ENCODE measurements around the gene GTF2H3.

Gene GTF2H3

DNA sequence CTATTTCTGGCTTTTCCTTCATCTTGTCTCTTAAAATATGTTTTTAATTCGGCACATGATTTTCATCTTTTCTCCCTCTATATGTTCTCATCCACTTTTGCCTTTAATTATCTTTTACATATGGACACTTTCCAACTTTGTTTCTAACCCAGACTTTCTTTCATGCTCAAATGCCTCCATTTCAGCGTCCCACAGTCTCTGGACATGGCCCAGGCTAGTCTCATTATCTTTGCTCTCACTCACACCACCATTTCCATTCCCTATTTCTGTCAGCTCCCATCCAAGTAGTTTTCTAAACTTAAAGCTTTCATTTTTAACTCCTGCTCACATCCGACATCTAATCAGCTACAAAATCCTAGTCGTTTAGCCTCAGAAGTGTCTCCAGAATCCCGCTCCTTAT lies 14.8 kb downstream of the GTF2H3 start:
- no peak for DNase-seq

DNA sequence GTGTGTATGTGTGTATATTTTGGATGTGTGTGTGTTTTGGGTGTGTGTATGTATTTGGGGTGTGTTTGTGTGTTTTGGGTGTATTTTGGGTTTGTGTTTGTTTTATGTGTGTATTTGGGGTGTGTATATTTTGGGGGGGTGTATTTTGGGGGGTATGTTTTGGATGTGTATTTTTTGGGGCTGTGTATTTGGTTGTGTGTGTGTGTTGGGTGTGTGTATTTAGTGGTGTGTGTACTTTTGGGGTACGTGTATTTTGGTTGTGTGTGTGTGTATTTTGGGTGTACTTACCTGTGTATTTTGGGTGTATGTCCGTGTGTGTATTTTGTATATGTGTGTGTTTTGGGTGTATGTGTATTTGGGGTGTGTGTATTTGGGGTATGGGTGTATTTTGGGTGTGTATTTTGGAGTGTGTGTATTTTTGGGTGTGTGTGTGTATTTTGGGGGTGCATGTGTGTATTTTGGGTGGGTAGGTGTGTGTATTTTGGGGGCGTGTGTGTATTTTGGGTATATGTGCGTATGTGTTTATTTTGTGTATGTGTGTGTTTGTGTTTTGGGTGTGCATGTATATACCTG lies 20.6 kb downstream of the GTF2H3 start:
- no peak for DNase-seq

DNA sequence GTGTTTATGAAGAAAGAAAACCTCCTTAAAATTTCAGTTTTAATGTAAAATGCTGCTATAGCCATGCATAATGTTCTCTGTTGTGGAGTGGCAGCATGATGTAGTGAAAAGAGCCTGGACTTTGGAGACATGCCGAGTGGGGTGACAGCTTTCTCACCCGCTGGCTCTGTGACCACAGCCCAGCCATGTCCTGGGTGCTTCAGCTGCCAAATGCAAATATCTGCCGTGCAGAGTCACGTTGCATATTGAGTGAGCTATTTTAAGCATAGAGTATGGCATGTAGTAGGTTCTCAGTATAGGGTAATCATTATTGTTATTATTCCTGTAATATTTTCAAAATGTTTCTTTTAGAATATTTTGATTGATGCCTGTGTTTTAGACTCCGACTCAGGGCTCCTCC lies 21.8 kb downstream of the GTF2H3 start:
- no peak for DNase-seq

DNA sequence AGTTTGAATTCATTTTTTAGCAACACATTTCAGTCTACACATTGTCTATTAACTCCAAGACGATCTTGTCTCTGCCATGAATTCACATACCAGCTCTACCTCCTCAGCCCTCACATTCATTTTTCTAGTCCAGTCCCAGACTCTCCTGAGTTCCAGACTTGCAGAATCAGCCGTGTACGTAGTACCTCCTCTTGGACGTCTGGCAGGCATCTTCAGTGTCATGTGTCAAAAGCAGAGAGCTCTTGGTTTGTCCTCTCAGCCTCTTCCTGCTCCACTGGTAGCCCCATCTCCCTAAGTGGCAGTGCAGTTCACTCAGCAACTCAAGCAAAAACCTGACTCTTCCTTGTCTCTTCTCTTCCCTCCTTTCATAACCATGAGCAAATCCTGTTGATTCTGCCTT lies 22.8 kb downstream of the GTF2H3 start:
- no peak for DNase-seq

DNA sequence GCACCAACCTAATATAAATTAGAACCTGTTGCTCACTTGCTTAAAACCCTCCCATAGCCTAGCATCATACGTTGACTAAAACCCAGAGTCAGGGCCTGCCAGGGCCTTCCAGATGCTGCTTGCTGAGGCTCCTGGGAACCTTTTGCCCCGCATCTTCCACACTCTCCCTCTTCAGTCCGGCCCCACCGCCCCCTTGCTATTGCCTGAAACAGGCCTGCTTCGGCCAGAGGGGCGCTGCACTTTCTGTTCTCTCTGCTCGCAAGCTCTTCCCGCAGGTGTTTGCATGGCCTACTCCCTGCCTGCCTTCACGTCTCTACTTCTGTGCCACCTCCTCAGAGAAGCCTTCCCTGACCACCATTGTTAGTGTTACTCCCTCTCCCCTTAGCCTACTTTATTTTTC lies 23.6 kb downstream of the GTF2H3 start:
- no peak for DNase-seq

DNA sequence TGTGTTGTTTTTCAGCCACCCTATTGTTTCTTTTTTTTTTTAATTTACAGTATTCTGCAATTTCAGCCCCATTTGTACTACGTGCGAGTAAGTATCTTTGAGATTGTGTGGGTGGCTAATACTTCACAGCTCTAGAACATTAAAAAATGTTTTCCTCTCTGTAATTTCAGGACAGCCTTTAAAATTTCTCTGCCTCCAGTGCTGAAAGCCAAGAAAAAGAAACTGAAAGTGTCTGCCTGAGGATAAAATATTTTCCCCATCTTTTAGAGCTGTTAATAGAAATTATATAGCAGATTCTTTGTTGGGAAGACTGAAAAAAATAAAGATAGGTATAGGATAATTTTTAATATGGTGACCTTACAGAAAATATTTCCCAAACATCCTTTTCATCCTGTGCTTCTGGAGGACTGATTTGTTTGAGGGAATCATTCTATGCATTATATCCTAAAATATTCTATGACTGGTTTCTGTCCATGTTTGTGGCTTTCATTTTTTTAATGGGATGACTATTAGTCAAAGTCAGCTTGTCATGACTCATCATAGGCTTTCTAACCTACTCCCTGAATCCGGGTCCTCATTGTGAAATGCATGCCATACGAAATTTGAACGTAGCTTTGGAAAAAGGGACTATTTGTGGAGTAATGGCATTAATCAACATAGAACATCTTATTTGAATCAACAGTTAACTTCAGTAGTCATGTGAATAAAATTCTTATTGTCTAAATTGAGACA lies 26.5 kb downstream of the GTF2H3 start:
- no peak for DNase-seq

DNA sequence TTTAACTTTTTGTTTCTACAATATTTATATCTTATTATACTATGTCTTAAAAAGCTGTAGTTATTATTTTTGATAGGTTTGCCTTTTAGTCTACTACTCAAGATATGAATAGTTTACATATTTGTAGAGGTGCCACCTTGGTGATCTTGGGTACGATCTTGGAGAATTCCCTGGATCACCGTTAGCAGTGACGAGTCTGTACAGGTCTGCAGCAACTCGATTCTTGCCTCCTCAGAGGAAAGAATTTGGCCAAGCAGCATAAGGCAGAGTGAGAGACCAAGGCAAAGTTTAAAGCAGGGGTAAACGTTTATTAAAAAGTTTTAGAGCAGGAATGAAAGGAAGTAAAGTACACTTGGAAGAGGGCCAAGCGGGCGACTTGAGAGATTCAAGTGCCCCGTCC lies 34.1 kb downstream of the GTF2H3 start:
- DNase-seq: no peak

DNA sequence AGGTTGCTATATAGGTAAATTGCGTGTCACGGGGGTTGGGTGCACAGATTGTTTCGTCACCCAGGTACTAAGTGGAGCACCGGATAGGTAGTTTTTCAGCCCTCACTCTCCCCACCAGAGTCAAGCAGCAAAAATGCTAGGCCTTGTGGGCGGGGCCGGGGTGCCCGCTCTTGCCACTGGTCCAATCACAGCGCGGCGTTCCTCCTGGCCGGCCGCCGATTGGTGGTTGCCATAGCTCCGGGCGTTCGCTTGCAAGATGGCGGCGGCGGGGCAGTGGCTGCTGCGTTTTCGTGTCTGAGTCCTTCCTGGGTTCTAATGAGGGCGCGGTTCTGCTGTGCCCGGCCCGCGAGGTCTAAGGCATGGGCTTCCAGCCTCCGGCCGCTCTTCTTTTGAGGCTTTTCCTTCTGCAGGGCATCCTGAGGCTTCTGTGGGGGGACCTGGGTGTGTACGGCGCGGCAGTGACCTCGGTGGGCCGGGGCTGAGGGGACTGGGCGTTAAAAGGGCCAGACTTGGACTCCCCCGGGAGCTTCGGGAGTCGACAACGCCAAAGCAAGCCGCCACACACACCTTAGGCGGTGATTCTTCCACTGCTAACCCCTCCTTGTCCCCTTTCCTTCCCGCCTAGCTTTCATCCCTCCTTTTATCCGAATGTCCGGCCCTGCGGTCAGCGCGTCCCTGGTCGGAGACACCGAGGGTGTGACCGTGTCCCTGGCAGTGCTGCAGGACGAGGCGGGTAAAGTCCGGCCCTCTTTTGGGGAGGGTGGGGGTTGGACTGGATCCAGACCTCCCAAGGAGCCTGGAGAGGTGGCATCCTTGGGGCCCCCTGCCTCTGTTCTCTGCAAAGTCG lies 37.5 kb downstream of the GTF2H3 start, which contains the start of gene TCTN2:
Gene TCTN2, plus strand, starts transcription at position 232 of the 847 bp plus-strand sequence. Its CDS starts 128 bp downstream, at position 360.
- DNase-seq: peak; percentile 91 to 92

DNA sequence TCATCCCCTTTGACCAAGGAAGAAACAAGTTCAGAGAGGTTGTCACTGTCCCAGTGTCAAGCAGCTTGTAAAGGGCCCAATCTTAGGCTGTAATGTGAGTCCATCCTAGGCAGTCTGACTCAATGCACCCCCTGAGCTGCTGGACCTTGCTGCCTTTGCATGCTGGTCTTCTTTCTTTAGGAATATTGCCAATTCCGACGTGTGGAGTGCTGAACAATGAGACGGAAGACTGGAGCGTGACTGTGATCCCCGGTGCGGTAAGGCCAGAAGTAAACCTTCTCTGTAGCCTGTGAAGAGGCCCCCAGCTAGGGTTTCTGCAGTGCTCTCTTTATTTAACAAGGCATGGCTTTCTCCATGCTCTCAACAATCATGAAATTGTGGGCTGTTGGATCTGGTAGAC lies 38.2 kb downstream of the GTF2H3 start:
- no peak for DNase-seq

DNA sequence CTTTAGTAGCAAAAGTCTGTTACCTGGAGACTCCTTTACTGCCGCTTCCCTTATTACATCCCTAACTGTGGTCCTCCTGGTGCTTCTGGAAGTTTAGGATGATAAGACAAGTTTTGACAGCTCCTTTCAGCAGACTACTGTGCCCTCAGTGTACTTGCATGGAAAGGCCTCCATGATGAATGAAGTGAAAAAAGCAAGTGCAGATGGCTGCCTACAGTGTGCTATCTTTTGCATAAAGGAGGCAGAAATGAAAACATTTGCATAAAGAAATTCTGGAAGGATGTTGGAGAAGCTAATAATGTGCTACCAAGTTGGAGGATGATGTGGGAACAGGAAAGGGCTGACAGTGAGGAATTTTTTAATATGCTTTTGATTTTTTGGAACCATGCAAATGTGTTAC lies 41.8 kb downstream of the GTF2H3 start:
- no peak for DNase-seq

DNA sequence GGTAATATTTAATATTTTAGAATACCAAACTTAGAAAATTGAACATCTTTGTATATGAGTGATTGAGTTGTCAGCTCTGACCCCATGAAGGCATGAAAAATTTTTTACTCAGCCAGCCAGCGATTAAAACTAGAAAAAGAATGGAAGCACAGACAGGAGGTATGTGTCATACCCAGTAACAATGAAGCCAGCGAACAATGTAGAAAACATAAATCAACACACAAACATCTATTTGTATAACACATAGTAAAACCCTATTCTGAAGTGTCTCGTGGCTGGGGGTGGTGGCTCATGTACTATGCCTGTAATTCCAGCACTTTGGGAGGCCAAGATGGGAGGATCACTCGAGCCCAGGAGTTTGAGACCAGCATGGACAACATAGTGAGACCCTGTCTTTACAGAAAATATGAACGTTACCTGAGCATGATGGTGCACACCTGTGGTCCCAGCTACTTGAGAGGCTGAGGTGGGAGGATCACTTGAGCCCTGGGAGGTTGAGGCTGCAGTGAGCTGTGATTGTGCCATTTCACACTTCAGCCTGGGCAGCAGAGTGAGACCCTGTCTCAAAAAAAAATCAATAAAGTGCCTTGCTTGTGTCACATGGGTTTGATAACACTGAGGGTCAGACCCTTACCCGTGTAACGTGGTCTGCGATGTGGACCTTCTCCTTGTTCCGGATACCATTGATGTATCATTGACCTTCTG lies 43.1 kb downstream of the GTF2H3 start:
- DNase-seq: no peak

DNA sequence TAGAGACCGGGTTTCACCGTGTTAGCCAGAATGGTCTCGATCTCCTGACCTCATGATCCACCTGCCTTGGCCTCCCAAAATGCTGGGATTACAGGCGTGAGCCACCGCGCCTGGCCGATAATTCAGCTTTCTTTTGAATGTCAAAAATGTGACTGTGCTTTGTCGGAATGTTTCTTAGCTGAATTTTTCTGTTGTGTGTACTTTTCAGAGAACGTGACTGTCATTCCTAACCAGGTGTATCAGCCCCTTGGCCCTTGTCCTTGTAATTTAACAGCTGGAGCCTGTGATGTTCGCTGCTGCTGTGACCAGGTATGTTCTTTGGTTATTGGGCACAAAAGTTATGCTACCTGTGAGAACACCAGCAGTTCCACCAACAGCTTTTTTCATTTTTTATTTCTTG lies 45.4 kb downstream of the GTF2H3 start:
- no peak for DNase-seq

DNA sequence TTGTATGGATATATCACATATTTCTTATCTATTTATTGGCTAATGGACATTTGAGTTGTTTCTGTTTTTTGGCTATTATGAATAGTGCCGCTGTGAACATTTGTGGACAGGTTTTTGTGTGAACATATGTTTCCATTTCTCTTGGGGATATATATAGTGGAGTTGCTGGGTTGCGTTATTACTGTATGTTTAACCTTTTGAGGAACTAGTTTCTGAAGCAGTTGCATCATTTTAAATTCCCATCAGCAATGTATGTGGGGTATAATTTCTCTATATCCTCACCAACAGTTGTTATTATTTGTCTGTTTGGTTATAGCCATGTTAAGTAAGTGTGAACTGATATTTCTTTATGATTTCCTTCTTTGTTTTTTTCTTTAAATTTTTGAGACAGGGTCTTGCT lies 48.0 kb downstream of the GTF2H3 start:
- DNase-seq: no peak

DNA sequence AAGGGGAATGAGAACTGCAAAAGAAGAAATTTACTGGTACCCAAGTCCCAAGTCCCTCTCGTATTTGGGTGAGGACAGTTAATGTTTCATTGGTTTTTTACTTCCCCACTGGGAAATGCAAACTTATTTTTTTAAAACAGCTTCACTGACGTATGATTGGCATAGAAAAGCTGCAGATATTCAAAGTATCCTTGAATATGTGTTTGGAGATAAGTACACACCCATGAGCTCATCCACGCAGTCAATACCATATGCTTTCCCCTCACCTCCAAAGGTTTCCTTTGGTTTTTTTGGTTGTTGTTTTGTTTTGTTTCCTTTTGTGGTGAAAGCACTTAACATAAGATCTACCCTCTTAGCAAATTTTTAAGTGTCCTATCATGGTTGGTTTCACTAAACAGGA lies 50.3 kb downstream of the GTF2H3 start:
- no peak for DNase-seq

DNA sequence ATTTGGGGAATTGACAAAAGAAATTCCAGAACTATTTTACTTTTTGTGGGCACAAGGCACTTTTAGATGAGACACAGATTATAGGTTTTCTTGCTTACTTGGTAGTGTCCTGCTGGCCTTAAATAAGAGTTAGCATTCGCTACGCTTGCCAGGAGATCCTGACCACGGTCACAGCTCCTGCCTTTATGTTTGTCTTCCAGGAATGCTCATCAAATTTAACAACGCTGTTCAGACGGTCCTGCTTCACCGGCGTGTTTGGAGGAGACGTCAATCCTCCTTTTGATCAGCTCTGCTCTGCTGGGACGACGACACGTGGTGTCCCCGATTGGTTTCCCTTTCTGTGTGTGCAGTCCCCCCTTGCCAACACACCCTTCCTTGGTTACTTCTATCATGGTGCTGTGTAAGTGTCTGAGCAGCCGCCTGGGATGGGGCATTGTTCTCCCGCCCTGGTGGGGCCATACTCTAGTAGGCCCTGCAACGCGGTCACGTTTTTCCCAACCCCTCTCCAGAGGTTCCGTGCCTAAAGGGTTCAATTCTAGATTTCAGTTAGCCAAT lies 53.1 kb downstream of the GTF2H3 start:
- DNase-seq: no peak

DNA sequence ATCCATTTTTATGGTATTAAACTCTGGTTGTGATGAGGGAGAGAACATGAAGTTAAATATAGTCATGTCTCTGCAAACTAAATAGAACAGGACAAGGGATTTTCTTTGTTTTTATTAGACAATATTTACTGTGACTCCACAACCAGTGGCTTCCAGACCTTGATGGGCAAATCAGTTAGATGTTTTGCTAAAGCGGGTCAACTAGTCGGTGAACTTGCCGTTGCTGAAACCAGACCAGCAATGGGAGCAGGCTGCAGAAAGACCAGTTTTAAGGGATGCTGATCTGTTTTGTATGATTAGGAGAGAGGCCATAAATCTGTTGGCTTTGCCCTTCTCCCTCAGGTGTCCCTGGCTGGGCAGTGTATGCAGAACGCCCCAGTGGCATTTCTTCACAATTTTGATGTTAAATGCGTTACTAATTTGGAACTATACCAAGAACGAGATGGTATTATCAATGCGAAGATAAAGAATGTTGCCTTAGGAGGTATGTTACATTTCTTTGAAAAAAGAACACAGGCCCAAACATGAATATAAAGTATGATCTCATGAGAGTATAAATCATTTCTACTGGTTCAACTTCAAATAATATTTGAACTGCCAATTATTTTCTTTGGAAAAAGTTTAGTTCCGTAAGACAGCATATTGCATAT lies 56.7 kb downstream of the GTF2H3 start:
- DNase-seq: no peak

DNA sequence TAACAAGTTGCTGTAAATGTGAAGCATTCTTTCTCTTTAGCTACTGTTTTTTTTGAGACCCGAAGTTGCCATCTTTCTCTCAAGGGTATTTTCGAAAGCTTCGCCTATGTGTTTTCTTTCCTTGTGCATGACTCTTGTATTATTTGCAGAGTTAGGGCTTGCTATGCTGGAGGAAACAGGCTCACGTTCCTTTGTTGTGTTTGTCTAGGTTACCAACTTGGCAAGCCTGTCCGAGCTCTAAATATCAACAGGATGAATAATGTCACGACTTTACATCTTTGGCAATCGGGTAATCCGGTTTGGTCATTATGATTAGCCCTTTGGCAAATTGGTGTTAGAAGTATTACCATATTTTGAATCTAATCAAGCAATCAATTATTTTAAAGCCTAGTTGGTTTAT lies 62.6 kb downstream of the GTF2H3 start:
- DNase-seq: no peak

DNA sequence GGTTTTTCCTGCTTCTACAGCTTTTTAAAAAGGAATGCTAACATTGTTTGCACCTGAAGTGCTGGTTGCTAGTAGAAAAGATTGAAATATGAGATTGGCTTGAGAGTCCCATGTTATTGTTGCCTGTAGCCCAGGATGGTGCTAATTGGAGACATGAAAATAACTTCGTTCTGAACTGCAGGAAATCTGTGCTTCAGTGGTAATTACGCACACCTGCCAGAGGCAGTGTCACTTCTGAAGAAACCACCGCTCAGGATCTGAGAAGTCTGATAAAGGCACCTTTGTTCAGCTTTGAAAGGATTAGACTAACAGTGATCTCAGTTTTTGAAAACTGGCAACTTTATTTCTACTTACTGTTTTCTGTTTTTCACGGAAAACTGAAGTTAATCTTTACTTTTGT lies 63.0 kb downstream of the GTF2H3 start:
- DNase-seq: no peak

DNA sequence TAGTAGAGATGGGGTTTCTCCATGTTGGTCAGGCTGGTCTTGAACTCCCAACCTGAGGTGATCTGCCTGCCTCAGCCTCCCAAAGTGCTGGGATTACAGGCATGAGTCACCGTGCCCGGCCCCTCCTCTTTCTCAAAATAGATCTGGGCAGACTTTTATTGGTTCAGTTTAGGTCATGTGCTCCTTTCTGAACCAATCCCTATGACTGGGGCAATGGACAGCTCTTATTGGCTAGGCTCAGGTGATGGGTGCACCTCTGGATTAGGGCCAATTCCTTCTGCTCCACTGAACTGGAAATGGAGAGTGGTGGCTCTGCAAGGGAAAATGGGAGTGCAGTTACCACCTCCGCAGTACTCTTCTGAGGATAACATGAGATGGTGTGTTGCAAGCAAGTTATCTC lies 72.3 kb downstream of the GTF2H3 start:
- DNase-seq: no peak

DNA sequence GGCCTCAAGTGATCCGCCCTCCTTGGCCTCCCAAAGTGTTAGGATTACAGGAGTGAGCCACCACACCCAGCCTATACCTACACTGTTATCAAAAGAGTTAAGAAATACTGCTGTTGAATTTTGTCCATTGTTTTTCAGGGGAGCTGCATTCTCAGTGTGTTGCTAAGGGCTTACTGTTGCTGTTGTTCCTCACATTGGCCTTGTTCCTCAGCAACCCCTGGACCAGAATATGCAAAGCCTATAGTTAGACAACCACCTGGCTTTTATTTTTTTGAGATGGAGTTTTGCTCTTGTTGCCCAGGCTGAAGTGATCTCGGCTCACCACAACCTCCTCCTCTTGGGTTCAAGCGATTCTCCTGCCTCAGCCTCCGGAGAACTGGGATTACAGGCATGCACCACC lies 73.8 kb downstream of the GTF2H3 start:
- no peak for DNase-seq

All from stimulated activated CD4-positive, alpha-beta T cell treated with anti-CD3 and anti-CD28 coated beads, Interleukin-4, amount 100 ng/mL, for 4 hours (primary cell).